Activated naive CD4-positive, alpha-beta T cell (primary cell): ENCODE data around the gene MAP3K14.

Experiments
- DNase-seq, 4 experiments: peaks; one replicate each; lab custom pipeline; 2025; lab: John Stamatoyannopoulos, UW

Gene MAP3K14

GRCh38 chr17:45282683-45283644 lies 33.9 kb downstream of the MAP3K14 start:
- DNase-seq, result no peak

GRCh38 chr17:45279898-45280297 lies 36.9 kb downstream of the MAP3K14 start:
- DNase-seq, result no peak

GRCh38 chr17:45277992-45278391 lies 38.8 kb downstream of the MAP3K14 start:
- no peak for DNase-seq

DNA sequence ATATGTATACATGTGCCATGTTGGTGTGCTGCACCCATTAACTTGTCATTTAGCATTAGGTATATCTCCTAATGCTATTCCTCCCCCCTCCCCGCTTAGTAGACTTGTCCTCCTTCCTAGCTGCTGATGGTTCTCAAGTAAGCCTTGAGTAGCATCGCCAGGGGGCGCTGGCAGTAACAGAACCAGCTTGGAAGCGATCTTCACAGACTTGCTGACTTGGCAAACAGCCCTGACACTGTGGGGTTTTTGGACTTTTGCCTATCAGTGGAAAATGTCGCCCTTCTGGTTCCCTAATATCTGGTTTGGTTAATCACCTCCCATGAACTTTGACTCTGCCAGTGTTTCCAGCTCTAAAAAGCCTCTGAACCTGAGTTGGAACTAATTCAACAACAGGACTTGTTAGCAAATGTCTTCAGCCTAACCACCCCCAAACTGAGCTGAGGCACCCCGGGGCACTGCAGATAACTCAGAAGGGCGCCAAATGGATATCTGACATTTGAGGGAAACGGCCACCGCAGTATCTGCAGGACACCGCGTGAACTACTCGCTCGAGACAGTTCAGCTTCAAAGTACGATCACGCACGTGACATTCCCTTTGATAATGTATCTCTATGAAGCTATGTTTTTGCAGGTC lies 39.5 kb downstream of the MAP3K14 start:
- DNase-seq, result peak; percentile 74 to 88 (median 82)

- no peak for DNase-seq
Observed at GRCh38 chr17:45276031-45276430, 40.8 kb downstream of the MAP3K14 start.

DNA sequence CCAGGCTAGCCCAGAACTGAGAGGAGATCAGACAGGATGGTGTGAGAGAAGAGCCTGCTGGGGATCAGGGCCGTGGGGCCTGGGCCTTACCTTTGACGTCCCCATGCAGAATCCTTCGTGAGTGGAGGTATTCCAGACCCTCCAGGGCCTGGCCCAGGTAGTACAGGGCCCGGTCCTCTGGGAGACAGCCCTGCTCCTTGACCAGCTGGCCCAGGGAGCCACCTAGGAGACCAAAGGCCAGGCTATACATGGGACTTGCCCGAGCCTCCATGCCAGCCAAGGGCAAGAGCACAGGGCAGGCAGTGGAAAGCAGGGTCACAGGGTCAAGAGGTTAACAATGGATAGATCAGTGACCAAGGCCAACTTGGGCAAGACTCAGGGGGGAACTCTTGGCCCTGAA lies 42.8 kb downstream of the MAP3K14 start:
- no peak for DNase-seq

GRCh38 chr17:45273551-45273957 lies 43.3 kb downstream of the MAP3K14 start:
- DNase-seq, result no peak

- no peak for DNase-seq
Observed at GRCh38 chr17:45271603-45272002, 45.2 kb downstream of the MAP3K14 start.

DNA sequence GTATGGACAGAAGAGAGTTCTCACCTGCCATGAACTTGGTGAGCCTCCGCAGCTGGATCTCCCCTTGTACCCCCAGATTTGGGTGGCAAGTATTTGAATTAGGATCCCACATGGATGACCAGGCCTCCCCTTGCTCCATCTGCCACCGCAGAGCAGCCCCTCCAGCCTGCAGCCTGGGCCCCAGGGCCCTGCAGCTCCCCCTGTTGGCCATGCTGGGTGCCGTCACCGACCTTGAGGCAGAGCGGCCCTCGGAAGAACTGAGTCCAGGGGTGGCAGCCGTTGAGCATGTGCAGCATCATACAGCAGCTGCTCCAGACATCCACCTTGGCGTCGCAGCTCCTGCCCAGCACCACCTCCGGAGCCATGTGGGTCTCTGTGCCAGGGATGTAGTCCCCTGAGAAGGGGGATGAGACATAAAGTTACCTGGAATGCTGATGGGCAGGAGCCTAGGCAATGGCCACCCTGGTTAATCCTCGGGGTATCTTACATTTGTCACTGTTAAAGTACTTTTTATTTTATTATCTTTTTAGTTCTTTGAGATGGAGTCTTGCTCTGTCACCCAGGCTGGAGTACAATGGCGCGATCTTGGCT lies 45.9 kb downstream of the MAP3K14 start:
- DNase-seq, result peak in 3 of 4 experiments; percentile 26 to 56 (median 42)

DNA sequence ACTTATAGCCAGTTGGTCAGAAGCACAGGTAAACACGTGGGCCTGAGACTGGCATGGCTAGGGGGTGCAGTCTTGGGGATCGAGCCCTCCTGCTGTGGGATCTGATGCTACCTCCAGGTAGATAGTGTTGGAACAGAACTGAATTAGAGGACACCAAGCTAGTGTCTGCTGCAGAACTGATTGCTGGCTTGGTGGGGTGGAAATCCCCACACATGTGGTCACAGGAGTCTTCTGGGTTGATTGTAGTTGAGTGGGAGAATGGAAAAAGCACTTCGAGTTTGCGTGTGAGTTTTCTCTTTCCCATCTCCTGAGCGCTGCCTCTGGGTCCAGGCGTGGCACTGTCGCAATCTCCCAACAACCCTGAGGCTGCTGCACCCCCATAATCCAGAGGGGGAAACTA lies 46.9 kb downstream of the MAP3K14 start:
- DNase-seq, result no peak

- DNase-seq, result no peak
Observed at GRCh38 chr17:45267436-45268055, 49.3 kb downstream of the MAP3K14 start.

GRCh38 chr17:45266372-45266926 lies 50.4 kb downstream of the MAP3K14 start:
- DNase-seq, result no peak

- no peak for DNase-seq
Observed at GRCh38 chr17:45265821-45266220, 51.0 kb downstream of the MAP3K14 start.

GRCh38 chr17:45264988-45265387 lies 51.8 kb downstream of the MAP3K14 start:
- no peak for DNase-seq

DNA sequence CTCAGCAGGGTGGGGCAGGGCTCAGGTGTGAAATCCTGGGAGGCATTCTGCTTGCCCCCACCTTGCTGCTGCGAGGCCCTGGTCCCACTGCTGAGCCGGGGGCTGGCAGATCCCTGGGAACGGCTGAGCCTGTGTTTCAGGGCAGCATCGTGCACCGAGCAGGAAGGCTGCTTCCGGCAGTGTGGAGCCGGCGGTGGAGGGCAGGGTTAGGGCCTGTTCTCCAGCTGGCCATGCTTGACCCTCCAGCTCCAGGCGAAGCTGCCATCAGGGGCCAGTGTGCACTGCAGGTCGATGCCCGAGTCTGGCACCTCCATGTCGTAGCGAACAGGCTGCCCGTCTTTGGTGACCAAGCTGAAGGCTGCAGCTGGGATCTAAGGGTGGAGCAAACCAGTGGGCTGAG lies 52.4 kb downstream of the MAP3K14 start:
- DNase-seq, result no peak

DNA sequence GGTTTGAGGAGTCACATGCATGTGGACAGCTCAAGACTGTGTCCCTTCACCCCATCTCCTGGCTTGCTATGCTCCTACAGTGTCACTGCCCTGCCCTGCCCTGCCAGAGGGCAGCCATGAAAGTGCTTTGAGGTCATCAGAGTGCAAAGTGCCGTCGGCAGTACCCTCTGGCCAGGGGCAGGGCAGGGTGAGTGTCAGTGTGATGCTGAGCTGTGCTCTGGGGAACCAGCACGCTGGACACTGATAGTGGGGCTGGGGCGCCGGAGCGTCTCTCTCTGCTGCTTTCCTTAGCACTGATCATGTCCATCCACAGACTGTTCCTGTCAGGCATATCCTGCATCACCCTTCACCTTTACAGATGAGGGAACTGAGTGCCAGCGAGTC lies 53.4 kb downstream of the MAP3K14 start:
- DNase-seq, result no peak

DNA sequence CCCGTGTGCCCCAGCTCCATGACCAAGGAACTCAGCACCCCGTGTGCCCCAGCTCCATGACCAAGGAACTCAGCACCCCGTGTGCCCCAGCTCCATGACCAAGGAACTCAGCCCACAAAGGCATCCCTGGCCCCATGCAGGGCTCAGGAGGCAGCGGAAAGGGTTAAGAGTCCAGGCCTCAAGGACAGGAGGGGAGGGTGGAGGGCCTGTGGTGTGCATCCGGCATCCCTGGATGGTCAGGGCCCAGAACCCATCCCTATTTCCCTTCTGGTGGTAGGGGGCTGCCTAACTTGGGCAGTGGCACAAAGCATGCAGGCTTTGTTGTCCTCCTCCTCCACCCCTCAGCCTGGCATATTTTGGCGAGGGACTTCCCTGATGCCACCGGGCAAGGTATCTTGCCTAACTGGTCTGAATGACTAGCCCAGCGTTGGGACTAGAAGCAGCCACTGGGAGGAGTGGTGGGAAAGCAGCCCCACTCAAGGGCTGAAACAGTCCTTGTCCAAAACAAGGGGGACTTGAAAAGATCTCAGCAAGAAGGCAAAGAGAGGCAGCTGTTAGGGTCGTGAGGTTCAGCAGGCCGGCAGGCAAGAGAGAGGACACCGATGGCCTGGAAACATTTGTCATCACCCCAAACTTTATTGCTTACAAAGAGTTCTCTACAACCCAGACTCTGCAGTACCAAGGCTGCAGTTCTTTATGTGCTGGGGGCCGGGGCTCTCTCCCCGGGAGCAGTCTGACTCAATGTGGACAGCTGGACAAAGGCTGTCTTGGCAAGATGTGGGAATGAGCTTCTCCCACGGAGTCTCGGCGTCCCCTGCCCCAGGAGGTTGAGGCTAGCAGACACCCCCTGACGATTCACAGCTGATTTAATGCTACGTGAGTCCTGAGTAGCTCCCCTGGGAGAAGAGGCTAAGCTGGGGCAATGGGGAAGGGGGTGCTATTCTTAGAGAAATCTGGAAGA lies 54.0 kb downstream of the MAP3K14 start:
- DNase-seq, result no peak

- DNase-seq, result peak; percentile 19 to 57 (median 38)
Observed at GRCh38 chr17:45261577-45262515, 55.0 kb downstream of the MAP3K14 start, which contains the start of gene SPATA32. Gene SPATA32, minus strand, starts transcription at chr17:45262094. Its CDS starts 78 bp downstream, at chr17:45262016.

DNA sequence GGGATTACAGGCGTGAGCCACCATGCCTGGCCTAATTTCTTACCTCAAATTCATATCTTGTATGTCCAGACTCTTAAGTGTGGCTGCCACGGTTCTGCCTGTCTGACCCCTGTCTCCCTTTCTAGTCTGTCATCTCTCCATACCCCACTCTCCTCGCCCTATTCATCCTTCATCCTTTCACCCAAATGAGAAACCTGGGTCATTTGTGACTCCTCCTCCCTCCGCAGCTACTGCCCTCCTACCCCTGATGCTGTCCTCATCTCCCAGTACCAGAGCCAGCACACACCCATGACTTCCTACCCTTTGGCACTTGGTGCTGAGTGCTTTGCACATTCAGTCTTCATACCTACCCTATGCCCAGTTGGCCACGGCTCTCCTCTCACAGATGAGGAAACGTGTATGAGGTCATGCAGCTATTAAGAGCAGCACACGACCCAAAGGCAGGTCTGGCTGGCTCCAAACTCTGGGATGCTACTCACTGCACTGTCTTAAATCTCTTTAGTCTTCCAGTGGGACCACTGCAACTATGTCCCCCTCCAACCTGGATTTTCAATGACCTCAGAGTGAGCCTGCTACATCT lies 56.5 kb downstream of the MAP3K14 start:
- no peak for DNase-seq
